GM19397 (cell line): ENCODE results near the gene NUB1.

Experiments used
- ATAC-seq: cut with Tn5 transposase; IDR thresholded peaks from one replicate; pipeline ENCODE4 v1.9.1; 2021; ENCODE audit warnings: mild to moderate bottlenecking, moderate library complexity; ENCODE audit not compliant: unreplicated experiment

NUB1 gene

GRCh38 chr7:151342102-151342646, 562 bp downstream of the NUB1 start:
- ATAC-seq: peak; percentile 37

- ATAC-seq: no peak
Observed at GRCh38 chr7:151342811-151343210, 1.2 kb downstream of the NUB1 start.

- no peak for ATAC-seq
Observed at GRCh38 chr7:151343516-151343915, 1.9 kb downstream of the NUB1 start.

- no peak for ATAC-seq
Observed at GRCh38 chr7:151345576-151346469, 4.2 kb downstream of the NUB1 start.

- no peak for ATAC-seq
Observed at GRCh38 chr7:151346470-151346769, 4.8 kb downstream of the NUB1 start.

DNA sequence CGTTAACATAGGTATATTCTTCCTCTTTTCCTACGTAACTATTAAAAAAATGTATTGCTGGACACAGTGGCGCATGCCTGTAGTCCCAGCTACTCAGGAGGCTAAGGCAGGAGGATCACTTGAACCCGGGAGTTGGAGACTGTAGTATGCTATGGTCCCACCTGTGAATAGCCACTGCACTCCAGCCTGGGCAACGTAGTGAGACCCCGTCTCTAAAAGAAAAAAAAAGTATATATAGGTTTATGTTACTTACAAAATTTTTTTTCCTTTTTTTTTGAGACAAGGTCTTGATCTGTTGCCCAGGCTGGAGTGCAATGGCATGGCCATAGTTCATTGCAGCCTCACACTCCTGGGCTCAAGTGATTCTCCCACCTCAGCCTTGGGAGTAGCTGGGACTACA, 5.6 kb downstream of the NUB1 start:
- ATAC-seq: no peak

DNA sequence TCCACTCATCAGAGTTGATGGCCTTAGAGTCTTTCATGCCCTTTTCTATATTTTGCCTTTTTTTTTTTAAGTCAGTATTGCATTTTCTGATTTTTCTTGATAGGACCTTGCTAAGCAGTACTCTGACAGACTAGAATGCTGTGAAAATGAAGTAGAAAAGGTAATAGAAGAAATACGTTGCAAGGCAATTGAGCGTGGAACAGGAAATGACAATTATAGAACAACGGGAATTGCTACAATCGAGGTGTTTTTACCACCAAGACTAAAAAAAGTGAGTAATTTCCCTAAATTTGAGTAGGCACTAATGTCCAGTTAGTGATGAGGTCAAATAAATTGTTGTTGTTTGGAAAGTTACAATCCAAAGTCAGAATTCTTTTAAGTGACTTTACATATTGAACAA, 7.4 kb downstream of the NUB1 start:
- no peak for ATAC-seq

DNA sequence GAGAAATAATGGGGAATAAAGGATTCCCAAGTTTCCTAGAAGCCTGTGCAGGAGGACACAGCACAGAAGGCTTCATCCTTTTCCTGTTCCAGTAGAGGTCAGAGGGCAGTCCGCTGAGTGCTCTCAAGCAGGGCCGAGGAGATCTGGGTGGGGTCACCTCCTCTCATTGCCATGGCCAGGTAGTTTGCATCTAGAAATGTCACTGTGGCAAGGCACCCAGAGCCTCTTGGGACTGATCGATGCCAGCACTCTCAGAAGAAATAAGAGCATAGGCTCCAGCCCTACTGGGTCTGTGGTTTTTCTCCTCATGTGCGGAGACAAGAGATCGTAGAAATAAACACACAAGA, 7.9 kb downstream of the NUB1 start:
- peak; percentile 43 for ATAC-seq

- ATAC-seq: no peak
Observed at GRCh38 chr7:151351027-151351426, 9.4 kb downstream of the NUB1 start.

GRCh38 chr7:151351967-151352366, 10.4 kb downstream of the NUB1 start:
- ATAC-seq: no peak

DNA sequence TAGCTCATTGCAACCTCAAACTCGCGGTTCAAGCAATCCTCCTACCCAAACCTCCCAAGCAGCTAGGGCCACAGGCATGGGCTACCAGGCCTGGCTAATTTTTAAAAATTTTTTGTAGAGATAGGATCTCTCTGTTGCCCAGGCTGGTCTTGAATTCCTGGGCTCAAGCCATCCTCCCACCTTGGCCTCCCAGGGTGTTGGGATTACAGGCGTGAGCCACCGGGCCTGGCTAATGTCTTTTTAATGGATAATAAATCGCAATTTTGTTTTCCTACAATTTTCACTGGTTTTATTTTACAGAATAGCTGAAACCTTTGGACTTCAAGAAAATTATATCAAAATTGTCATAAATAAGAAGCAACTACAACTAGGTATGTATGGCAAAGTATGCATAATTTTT, 10.9 kb downstream of the NUB1 start:
- no peak for ATAC-seq

- no peak for ATAC-seq
Observed at GRCh38 chr7:151361193-151361959, 19.8 kb downstream of the NUB1 start.

DNA sequence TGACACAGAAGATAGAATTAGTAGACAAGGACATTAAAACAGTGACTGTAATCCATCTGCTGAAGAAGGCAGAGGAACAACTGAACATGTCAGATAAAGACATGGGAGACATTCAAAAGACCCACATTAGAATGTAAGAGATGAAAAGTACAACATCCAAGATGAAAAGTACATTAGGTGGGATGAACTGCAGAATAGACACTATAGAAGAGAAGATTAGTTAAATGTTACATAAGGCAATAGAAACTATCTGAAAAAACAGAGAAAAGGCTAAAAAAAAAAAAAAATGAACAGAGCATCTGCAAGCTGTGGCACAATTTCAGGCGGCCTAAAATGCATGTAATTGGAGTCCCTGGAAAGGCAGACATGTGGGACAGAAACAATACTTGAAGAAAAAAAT, 21.6 kb downstream of the NUB1 start:
- ATAC-seq: no peak

DNA sequence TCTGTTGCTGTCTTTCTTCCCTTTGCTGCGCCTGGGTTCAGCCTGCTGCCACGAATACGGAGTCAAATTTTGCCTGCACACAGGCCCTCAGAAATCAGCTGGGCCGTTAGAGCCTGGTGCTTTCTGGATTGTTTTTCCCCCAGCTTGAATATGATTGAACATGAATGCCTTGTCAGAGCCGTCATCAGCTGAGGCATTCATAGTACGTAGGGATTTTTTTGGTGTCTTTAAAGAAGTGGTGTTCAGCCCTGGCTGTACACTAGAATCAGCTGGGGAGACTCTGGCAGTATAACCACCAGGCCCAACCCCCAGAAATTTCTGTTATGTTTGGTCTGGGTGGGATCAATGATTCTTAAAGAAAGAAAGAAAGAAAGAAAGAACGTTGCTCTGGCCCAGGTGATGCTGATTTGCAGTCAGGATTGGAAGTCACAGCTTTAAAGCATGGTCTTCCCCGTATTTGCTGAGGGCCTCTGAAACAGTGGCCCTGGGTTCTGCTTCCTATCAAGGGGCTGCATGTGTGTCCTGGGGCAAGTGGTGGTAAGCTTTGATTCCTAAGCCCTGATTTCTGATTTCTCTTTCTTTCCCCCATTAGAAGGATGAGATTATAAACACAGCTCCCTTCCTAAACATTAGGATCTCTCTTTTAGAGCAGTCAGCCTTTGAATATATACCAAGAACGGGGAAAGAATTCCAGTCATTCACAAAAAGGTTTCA, 24.7 kb downstream of the NUB1 start:
- ATAC-seq: no peak

DNA sequence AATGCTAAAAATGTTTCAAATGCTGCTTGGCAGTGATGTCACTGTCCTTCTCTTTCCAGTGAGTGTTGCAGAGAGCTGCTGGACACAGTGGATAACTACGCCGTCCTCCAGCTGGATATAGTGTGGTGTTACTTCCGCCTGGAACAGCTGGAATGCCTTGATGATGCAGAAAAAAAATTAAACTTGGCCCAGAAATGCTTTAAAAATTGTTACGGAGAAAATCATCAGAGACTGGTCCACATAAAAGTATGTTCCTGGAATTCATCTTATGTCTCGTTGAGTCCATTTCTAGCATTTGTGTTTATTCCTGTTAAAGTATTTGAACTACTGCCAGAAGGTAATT, 25.2 kb downstream of the NUB1 start:
- ATAC-seq: no peak

DNA sequence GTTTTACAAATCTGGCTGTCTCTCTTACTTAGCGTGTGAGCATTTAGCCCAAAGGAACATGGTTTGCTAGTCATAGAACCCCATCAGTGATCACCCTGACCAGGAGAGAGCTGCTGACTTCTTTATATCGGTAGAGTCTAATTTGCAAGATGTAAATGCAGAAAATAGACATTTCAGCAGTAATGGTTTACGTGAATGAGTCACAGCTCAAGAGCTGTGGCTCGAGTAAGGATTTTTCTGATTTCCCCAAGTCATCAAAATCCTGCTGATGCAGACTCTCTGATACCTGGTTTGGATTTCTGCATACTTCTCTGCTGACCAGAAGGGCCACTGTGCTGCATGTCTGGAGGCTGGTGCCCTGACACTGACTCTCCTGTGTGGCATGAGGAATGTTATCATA, 25.7 kb downstream of the NUB1 start:
- ATAC-seq: no peak

- ATAC-seq: peak; percentile 82
Observed at GRCh38 chr7:151368136-151368571, 26.5 kb downstream of the NUB1 start.

- ATAC-seq: no peak
Observed at GRCh38 chr7:151371266-151371665, 29.7 kb downstream of the NUB1 start.

GRCh38 chr7:151372612-151373265, 31.1 kb downstream of the NUB1 start:
- ATAC-seq: no peak

- no peak for ATAC-seq
Observed at GRCh38 chr7:151373599-151373998, 32.0 kb downstream of the NUB1 start.

- no peak for ATAC-seq
Observed at GRCh38 chr7:151374139-151374538, 32.5 kb downstream of the NUB1 start.
